K562 (cell line): ENCODE measurements around the gene DUS1L.

Source experiments
- BRCA1 ChIP-seq, 2 experiments: fragments of 450-650 bp in 1 of 2; sonication (generic) in 1 of 2; formaldehyde crosslinking in 1 of 2; IDR thresholded peaks; 2 replicates each; pipeline versions ENCODE4 v1.5.0 to v1.6.1; 2017 to 2020; ENCODE audit warnings: mild to moderate bottlenecking in 1 of 2, missing genetic modification reagents in 1 of 2
- HNRNPH1 ChIP-seq: fragments of 200-400 bp; formaldehyde crosslinking; optimal IDR thresholded peaks from 2 replicates; pipeline ENCODE3; 2017; ENCODE audit warnings: low read depth, mild to moderate bottlenecking, low read length, moderate library complexity
- POU5F1 ChIP-seq: fragments of 150-350 bp; IDR thresholded peaks from 2 replicates; pipeline ENCODE4 v1.6.1; 2014; ENCODE audit warnings: borderline replicate concordance, low read length, low read depth, mild to moderate bottlenecking; ENCODE audit not compliant: partially characterized antibody
- TF ChIP-seq, protein P1 (sequence below), 3 experiments: IDR thresholded peaks in 2 of 3; conservative IDR thresholded peaks in 1 of 3; 2 replicates each; pipeline ENCODE4 v1.5.1; 2011 to 2012; ENCODE audit warnings: low read length in 3 of 3, mild to moderate bottlenecking in 3 of 3, control low read depth in 2 of 3, improper control_type of control experiment in 1 of 3, inconsistent platforms in 1 of 3, low read depth in 1 of 3, mixed read lengths in 1 of 3, moderate library complexity in 1 of 3; ENCODE audit not compliant: insufficient read depth in 2 of 3

DNA sequence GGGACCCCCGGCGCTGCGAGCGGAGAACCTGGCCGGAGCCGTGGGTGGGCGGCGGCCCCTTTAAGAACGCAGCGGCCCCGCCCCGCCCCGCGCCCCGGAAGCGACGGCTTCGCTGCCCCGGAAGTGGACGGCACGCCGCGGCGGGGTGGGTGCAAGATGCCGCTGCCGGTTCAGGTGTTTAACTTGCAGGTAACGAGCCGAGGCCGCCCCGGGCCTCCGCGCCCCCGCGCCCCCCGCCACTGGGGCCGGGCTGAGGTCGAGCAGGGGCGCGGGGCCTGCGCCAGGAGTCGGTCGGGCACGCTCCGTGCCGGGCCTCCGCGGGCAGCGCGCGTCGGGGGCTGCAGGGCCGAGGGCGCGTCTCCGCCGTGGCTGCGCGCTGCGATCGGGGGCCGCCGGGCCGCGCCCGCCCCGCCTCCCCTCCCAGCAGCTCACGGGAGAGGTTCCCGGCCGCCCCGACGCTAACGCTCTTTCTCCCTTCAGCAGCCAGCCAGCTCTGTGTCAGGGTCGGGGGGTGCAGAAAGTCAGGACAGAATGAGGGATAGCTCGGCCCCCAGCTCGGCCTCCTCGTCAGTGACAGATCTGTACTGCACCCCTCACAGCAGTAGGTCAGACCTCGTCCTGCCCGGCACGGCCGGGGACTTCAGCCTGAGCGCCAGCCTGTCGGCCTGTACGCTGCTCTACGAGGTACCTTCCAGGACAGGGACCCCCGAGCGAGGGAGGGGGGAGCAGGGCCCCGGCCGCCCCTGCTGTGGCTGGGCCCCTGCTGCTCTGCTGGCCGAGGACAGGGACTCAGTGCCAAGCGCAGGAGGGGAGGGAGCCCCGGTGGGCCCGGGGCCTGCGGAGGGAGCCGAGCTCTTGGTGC, 13.6 kb downstream of the DUS1L start, which contains the start of the genes GPS1 and RFNG:
- TF ChIP-seq POU5F1 (no peak), HNRNPH1 (no peak), BRCA1 (IDR thresholded peaks at IDR 0.05) (no peak), BRCA1 (CRISPR knock-in tag; IDR thresholded peaks at IDR 0.05) (no peak)
- TF ChIP-seq, protein P1, sequence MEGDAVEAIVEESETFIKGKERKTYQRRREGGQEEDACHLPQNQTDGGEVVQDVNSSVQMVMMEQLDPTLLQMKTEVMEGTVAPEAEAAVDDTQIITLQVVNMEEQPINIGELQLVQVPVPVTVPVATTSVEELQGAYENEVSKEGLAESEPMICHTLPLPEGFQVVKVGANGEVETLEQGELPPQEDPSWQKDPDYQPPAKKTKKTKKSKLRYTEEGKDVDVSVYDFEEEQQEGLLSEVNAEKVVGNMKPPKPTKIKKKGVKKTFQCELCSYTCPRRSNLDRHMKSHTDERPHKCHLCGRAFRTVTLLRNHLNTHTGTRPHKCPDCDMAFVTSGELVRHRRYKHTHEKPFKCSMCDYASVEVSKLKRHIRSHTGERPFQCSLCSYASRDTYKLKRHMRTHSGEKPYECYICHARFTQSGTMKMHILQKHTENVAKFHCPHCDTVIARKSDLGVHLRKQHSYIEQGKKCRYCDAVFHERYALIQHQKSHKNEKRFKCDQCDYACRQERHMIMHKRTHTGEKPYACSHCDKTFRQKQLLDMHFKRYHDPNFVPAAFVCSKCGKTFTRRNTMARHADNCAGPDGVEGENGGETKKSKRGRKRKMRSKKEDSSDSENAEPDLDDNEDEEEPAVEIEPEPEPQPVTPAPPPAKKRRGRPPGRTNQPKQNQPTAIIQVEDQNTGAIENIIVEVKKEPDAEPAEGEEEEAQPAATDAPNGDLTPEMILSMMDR (IDR thresholded peaks at IDR 0.05 in 2 of 3, conservative IDR thresholded peaks at IDR 0.05 in 1 of 3; ENCODE audit: insufficient read depth in 2 of 3, low read depth in 1 of 3, low read length in 3 of 3): no peak
